ENCODE measurements around the gene MSRB3.

GRCh38 chr12:65318186-65318685 is 39.8 kb downstream of the MSRB3 start:
- TF ChIP-seq POLR2A (IDR thresholded peaks at IDR 0.05; ENCODE audit: low read depth, low read length) = no peak
- TF ChIP-seq, protein P1, sequence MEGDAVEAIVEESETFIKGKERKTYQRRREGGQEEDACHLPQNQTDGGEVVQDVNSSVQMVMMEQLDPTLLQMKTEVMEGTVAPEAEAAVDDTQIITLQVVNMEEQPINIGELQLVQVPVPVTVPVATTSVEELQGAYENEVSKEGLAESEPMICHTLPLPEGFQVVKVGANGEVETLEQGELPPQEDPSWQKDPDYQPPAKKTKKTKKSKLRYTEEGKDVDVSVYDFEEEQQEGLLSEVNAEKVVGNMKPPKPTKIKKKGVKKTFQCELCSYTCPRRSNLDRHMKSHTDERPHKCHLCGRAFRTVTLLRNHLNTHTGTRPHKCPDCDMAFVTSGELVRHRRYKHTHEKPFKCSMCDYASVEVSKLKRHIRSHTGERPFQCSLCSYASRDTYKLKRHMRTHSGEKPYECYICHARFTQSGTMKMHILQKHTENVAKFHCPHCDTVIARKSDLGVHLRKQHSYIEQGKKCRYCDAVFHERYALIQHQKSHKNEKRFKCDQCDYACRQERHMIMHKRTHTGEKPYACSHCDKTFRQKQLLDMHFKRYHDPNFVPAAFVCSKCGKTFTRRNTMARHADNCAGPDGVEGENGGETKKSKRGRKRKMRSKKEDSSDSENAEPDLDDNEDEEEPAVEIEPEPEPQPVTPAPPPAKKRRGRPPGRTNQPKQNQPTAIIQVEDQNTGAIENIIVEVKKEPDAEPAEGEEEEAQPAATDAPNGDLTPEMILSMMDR (conservative IDR thresholded peaks at IDR 0.05; ENCODE audit: low read depth, low read length) = no peak
- TF ChIP-seq, protein P2, sequence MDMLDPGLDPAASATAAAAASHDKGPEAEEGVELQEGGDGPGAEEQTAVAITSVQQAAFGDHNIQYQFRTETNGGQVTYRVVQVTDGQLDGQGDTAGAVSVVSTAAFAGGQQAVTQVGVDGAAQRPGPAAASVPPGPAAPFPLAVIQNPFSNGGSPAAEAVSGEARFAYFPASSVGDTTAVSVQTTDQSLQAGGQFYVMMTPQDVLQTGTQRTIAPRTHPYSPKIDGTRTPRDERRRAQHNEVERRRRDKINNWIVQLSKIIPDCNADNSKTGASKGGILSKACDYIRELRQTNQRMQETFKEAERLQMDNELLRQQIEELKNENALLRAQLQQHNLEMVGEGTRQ (IDR thresholded peaks at IDR 0.05; ENCODE audit: low read depth, low read length) = no peak
- no peak for TF ChIP-seq FOS (IDR thresholded peaks at IDR 0.05; ENCODE audit: low read depth, low read length)
- no peak for TF ChIP-seq CEBPB (IDR thresholded peaks at IDR 0.05; ENCODE audit: low read depth, low read length)
- TF ChIP-seq RFX5 (IDR thresholded peaks at IDR 0.05; ENCODE audit: low read depth, low read length) = no peak
- no peak for TF ChIP-seq MXI1 (IDR thresholded peaks at IDR 0.05; ENCODE audit: borderline replicate concordance, low read depth, low read length)
- TF ChIP-seq MAFK (IDR thresholded peaks at IDR 0.05; ENCODE audit: low read depth, low read length) = no peak
- TF ChIP-seq SMC3 (IDR thresholded peaks at IDR 0.05; ENCODE audit: low read depth, low read length) = no peak
- no peak for TF ChIP-seq RAD21 (IDR thresholded peaks at IDR 0.05; ENCODE audit: low read length)

Measured in IMR-90 (cell line).